SU-DHL-6 (cell line): ENCODE measurements around the gene FABP7.

Source experiments
- H2AFZ ChIP-seq: fragments of 200-600 bp; sonication (generic); 2 replicates; pipeline ENCODE4 v1.6.1; 2014; ENCODE audit warnings: low read depth, mild to moderate bottlenecking, moderate library complexity, mixed read lengths, antibody characterized with exemption, low read length; ENCODE audit not compliant: severe bottlenecking
- H3F3A ChIP-seq: fragments of 200-600 bp; shearing (Covaris generic); 2 replicates; pipeline ENCODE4 v1.6.0; 2016; ENCODE audit warnings: antibody characterized with exemption, mild to moderate bottlenecking; ENCODE audit not compliant: insufficient read depth
- H3K27ac ChIP-seq: fragments of 200-600 bp; sonication (generic); 2 replicates; pipeline ENCODE4 v1.5.1; 2016; ENCODE audit warnings: low read depth, mild to moderate bottlenecking, low read length, moderate library complexity, mixed read lengths
- H3K27me3 ChIP-seq: fragments of 200-600 bp; sonication (generic), shearing (Covaris generic); 2 replicates; pipeline ENCODE4 v1.6.0; 2014; ENCODE audit warnings: mild to moderate bottlenecking, low read length
- H3K36me3 ChIP-seq: fragments of 200-600 bp; sonication (generic); 2 replicates; pipeline ENCODE4 v1.6.1; 2014; ENCODE audit warnings: mild to moderate bottlenecking, low read length, mixed read lengths
- H3K4me2 ChIP-seq: fragments of 300-600, 200-600 bp; shearing (Covaris generic), sonication (generic); 2 replicates; pipeline ENCODE4 v1.6.0; 2014; ENCODE audit warnings: low read length, low read depth, mild to moderate bottlenecking; ENCODE audit not compliant: poor library complexity, severe bottlenecking
- H3K4me3 ChIP-seq: fragments of 200-600 bp; sonication (generic); 2 replicates; pipeline ENCODE4 v1.5.1; 2014; ENCODE audit warnings: antibody characterized with exemption, low read length, mild to moderate bottlenecking, mixed read lengths; ENCODE audit not compliant: insufficient read depth, poor library complexity, severe bottlenecking
- H3K79me2 ChIP-seq: fragments of 200-600 bp; sonication (generic); 2 replicates; pipeline ENCODE4 v1.6.1; 2014; ENCODE audit warnings: mild to moderate bottlenecking, low read length, moderate library complexity; ENCODE audit not compliant: insufficient read depth
- H3K9ac ChIP-seq: fragments of 200-600 bp; sonication (generic); 2 replicates; pipeline ENCODE4 v1.7.0; 2014; ENCODE audit warnings: mild to moderate bottlenecking, low read length
- H3K9me2 ChIP-seq: fragments of 200-600 bp; sonication (generic); replicated peaks from 2 replicates; pipeline ENCODE4 v1.6.1; 2014; ENCODE audit warnings: low read length; ENCODE audit not compliant: insufficient read depth
- H3K9me3 ChIP-seq: fragments of 200-600 bp; sonication (generic); 2 replicates; pipeline ENCODE4 v1.6.1; 2014; ENCODE audit warnings: low read length, mixed read lengths; ENCODE audit not compliant: insufficient read depth
- H4K20me1 ChIP-seq: fragments of 200-600 bp; sonication (generic); 2 replicates; pipeline ENCODE4 v1.6.1; 2014; ENCODE audit warnings: low read depth, mild to moderate bottlenecking, antibody characterized with exemption, low read length, moderate library complexity, mixed read lengths
- CTCF ChIP-seq: fragments of 200-600 bp; sonication (generic); IDR thresholded peaks from one replicate; pipeline ENCODE4 v1.5.1; 2017; ENCODE audit warnings: antibody characterized with exemption, mild to moderate bottlenecking, low read length, moderate library complexity; ENCODE audit not compliant: insufficient read depth, poor library complexity, severe bottlenecking
- EZH2phosphoT487 ChIP-seq: fragments of 200-600 bp; sonication (generic), shearing (Covaris generic); conservative IDR thresholded peaks from 2 replicates; pipeline ENCODE4 v1.6.1; 2018; ENCODE audit warnings: mild to moderate bottlenecking, antibody characterized with exemption, low read length, moderate library complexity, mixed read lengths

The FABP7 gene

GRCh38 chr6:122752459-122752858 lies 27.1 kb upstream of the FABP7 start:
- Histone ChIP-seq H3K9ac (no peak overlapping the region), H3K36me3 (no peaks in the 10 kb centered on the region), H3K27me3 (no peaks in the 10 kb centered on the region), H3K4me3 (no peak overlapping the region), H3K79me2 (no peaks in the 10 kb centered on the region), H3K4me2 (peak overlapping the region; percentile 40), H3F3A (no peaks in the 10 kb centered on the region), H3K27ac (peak overlapping the region; percentile 81), H3K9me2 (no peaks in the 10 kb centered on the region), H3K9me3 (no peaks in the 10 kb centered on the region), H2AFZ (no peak overlapping the region), H4K20me1 (no peaks in the 10 kb centered on the region)
- TF ChIP-seq CTCF (no peak), EZH2phosphoT487 (no peak)

- H2AFZ ChIP-seq, result no peak overlapping the region
- no peak overlapping the region for H3K9ac ChIP-seq
- H3K9me2 ChIP-seq, result no peaks in the 10 kb centered on the region
- no peaks in the 10 kb centered on the region for H3K27me3 ChIP-seq
- H3F3A ChIP-seq, result no peaks in the 10 kb centered on the region
- no peak for TF ChIP-seq CTCF
- TF ChIP-seq EZH2phosphoT487, result no peak
- H3K9me3 ChIP-seq, result no peaks in the 10 kb centered on the region
- H3K27ac ChIP-seq, result peak overlapping the region; percentile 81
- no peaks in the 10 kb centered on the region for H4K20me1 ChIP-seq
- H3K4me3 ChIP-seq, result no peak overlapping the region
- H3K36me3 ChIP-seq, result no peaks in the 10 kb centered on the region
- no peaks in the 10 kb centered on the region for H3K79me2 ChIP-seq
- H3K4me2 ChIP-seq, result peak overlapping the region; percentile 40
These were observed 26.4 kb upstream of the FABP7 start for GRCh38 chr6:122753000-122753687.

- no peaks in the 10 kb centered on the region for H3F3A ChIP-seq
- no peak overlapping the region for H3K9ac ChIP-seq
- H4K20me1 ChIP-seq, result no peaks in the 10 kb centered on the region
- no peaks in the 10 kb centered on the region for H3K36me3 ChIP-seq
- TF ChIP-seq CTCF (no peak), EZH2phosphoT487 (no peak)
- H3K27ac ChIP-seq, result no peak overlapping the region
- no peaks in the 10 kb centered on the region for H3K27me3 ChIP-seq
- no peaks in the 10 kb centered on the region for H3K9me3 ChIP-seq
- H3K79me2 ChIP-seq, result no peaks in the 10 kb centered on the region
- no peaks in the 10 kb centered on the region for H3K9me2 ChIP-seq
- no peak overlapping the region for H2AFZ ChIP-seq
- H3K4me3 ChIP-seq, result no peak overlapping the region
- H3K4me2 ChIP-seq, result no peak overlapping the region
These were observed 25.8 kb upstream of the FABP7 start for GRCh38 chr6:122753688-122754056.
